Suprapubic skin (tissue), 3 donors: ENCODE data around the gene SRPK3.

Source experiments
- POLR2A ChIP-seq, 2 donors: fragments of 450-650 bp; IDR thresholded peaks; one replicate each; pipeline ENCODE4 v1.6.1; 2017; ENCODE audit warnings: antibody characterized with exemption in 2 of 2, mild to moderate bottlenecking in 2 of 2, moderate library complexity in 2 of 2
- TF ChIP-seq, protein P1 (sequence below), 2 donors: fragments of 200-600 bp in 1 of 2; fragments of 450-650 bp in 1 of 2; sonication (generic) in 1 of 2; IDR thresholded peaks; one replicate each; pipeline ENCODE4 v1.5.1; 2016 to 2019; ENCODE audit warnings: antibody characterized with exemption in 2 of 2, mild to moderate bottlenecking in 1 of 2, moderate library complexity in 1 of 2

DNA sequence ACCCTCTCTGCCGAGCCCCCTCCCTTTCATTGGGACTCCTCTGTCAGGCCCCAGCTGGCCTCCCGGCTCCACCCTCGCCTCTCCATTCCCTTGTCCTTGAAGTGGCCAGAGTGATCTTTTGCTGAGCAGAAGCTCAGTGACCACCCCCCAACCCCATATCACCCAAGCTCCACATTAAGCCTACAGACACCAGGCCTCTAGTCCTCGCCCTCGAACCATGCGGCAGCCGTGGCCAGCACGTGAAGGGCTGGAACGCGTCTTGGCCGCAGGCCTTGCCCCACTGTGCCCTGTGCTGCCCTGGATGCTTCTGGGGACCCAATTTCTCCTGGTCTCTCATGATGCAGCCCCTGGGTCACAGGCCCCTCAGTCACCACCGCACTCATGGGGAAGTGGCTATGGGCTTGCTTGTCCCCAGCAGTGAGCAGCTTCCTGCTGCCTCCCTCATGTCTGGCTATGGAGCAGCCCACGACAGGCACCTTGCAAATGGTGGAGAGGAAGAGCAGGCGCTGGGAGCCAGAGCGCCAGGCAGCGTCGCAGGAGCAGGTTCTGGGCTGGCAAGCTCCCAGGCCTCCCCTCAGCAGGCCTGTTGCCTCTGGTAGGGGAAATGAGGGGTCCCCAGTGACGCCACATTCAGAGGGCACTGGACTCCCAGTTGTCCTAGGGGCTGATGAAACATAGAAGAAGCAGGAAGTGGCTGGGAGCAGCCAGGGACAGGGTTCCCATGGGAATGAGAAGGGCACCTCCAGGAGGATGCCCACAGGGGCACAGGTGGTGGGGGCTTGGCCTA is 757 bp upstream of the SRPK3 start:
- TF ChIP-seq POLR2A (IDR thresholded peaks at IDR 0.05), result no peak
- TF ChIP-seq, protein P1, sequence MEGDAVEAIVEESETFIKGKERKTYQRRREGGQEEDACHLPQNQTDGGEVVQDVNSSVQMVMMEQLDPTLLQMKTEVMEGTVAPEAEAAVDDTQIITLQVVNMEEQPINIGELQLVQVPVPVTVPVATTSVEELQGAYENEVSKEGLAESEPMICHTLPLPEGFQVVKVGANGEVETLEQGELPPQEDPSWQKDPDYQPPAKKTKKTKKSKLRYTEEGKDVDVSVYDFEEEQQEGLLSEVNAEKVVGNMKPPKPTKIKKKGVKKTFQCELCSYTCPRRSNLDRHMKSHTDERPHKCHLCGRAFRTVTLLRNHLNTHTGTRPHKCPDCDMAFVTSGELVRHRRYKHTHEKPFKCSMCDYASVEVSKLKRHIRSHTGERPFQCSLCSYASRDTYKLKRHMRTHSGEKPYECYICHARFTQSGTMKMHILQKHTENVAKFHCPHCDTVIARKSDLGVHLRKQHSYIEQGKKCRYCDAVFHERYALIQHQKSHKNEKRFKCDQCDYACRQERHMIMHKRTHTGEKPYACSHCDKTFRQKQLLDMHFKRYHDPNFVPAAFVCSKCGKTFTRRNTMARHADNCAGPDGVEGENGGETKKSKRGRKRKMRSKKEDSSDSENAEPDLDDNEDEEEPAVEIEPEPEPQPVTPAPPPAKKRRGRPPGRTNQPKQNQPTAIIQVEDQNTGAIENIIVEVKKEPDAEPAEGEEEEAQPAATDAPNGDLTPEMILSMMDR (IDR thresholded peaks at IDR 0.05), result no peak
